DND-41 (cell line): Measurements from ENCODE around the gene MAML3.

ENCODE experiments used
- ATAC-seq: fragments of 200-7000 bp; cut with Tn5 transposase; 3 replicates; pipeline ENCODE4 v1.9.1; 2021; ENCODE audit warnings: low read depth; ENCODE audit not compliant: insufficient read depth
- DNase-seq: peaks from one replicate; pipeline ENCODE4 v3.0.0-alpha.2; 2020
- H2AFZ ChIP-seq: 2 replicates; pipeline ENCODE4 v1.6.0; 2012; ENCODE audit warnings: low read depth, low read length
- H3K27ac ChIP-seq: 2 replicates; pipeline ENCODE4 v1.5.1; 2012; ENCODE audit warnings: low read length, inconsistent platforms
- H3K27me3 ChIP-seq: fragments of 200-600 bp; sonication (generic); 2 replicates; pipeline ENCODE4 v1.6.0; 2012; ENCODE audit warnings: low read length, mild to moderate bottlenecking, inconsistent platforms; ENCODE audit not compliant: insufficient read depth, poor library complexity
- H3K36me3 ChIP-seq: 2 replicates; pipeline ENCODE4 v1.5.1; 2012; ENCODE audit warnings: low read length, inconsistent platforms; ENCODE audit not compliant: insufficient read depth
- H3K4me1 ChIP-seq: 2 replicates; pipeline ENCODE4 v1.5.1; 2012; ENCODE audit warnings: mild to moderate bottlenecking, low read length; ENCODE audit not compliant: insufficient read depth
- H3K4me2 ChIP-seq: 2 replicates; pipeline ENCODE4 v1.6.0; 2012; ENCODE audit warnings: mild to moderate bottlenecking, moderate library complexity, low read length, inconsistent platforms; ENCODE audit not compliant: insufficient read depth
- H3K4me3 ChIP-seq, 2 experiments: fragments of 200-600 bp in 1 of 2; shearing (Covaris generic) in 1 of 2; 2 replicates each; pipeline ENCODE4 v1.5.1; 2012 to 2016; ENCODE audit warnings: inconsistent platforms in 2 of 2, low read length in 2 of 2, mild to moderate bottlenecking in 2 of 2, low read depth in 1 of 2, moderate library complexity in 1 of 2
- H3K79me2 ChIP-seq: 2 replicates; pipeline ENCODE4 v1.6.0; 2012; ENCODE audit warnings: low read length, inconsistent platforms; ENCODE audit not compliant: insufficient read depth
- H3K9ac ChIP-seq: 2 replicates; pipeline ENCODE4 v1.6.0; 2012; ENCODE audit warnings: low read depth, mild to moderate bottlenecking, inconsistent platforms, low read length, moderate library complexity
- H3K9me3 ChIP-seq: 2 replicates; pipeline ENCODE4 v1.5.1; 2012; ENCODE audit warnings: low read length, moderate library complexity, mild to moderate bottlenecking, inconsistent platforms; ENCODE audit not compliant: insufficient read depth, severe bottlenecking
- H4K20me1 ChIP-seq: 2 replicates; pipeline ENCODE4 v1.6.0; 2012; ENCODE audit warnings: low read length; ENCODE audit not compliant: insufficient read depth
- CTCF ChIP-seq: IDR thresholded peaks from 2 replicates; pipeline ENCODE4 v1.5.1; 2012; ENCODE audit warnings: borderline replicate concordance, low read length, moderate library complexity, mild to moderate bottlenecking; ENCODE audit not compliant: poor library complexity, severe bottlenecking; ENCODE audit errors: extremely low read depth
- EZH2 ChIP-seq: IDR thresholded peaks from 3 replicates; pipeline ENCODE4 v1.6.1; 2012; ENCODE audit warnings: borderline replicate concordance, low read depth, mild to moderate bottlenecking, moderate library complexity, low read length, inconsistent platforms; ENCODE audit not compliant: severe bottlenecking

Gene MAML3

GRCh38 chr4:139817657-139818452, 336.1 kb downstream of the MAML3 start:
- peak overlapping the region; percentile 70 for H3K27ac ChIP-seq
- H3K4me1 ChIP-seq = peaks cover 29% of the 10 kb centered on the region

GRCh38 chr4:139816856-139817255, 337.1 kb downstream of the MAML3 start:
- Histone ChIP-seq H3K9ac (no peak overlapping the region), H3K36me3 (no peaks in the 10 kb centered on the region), H2AFZ (no peak overlapping the region), H3K4me1 (peaks cover 29% of the 10 kb centered on the region), H3K4me3 (no peak overlapping the region), H4K20me1 (no peaks in the 10 kb centered on the region), H3K27me3 (no peaks in the 10 kb centered on the region), H3K9me3 (no peaks in the 10 kb centered on the region), H3K27ac (no peak overlapping the region), H3K79me2 (no peaks in the 10 kb centered on the region), H3K4me2 (no peak overlapping the region)
- ATAC-seq = no peak
- no peak for DNase-seq
- no peak for TF ChIP-seq CTCF
- no peak for TF ChIP-seq EZH2

More at GRCh38 chr4:139817657-139818452, 336.1 kb downstream of the MAML3 start:
- Histone ChIP-seq H3K9me3 (no peaks in the 10 kb centered on the region), H3K9ac (no peak overlapping the region), H3K27me3 (no peaks in the 10 kb centered on the region), H3K36me3 (no peaks in the 10 kb centered on the region), H3K4me2 (peak overlapping the region; percentile 18; the same call in 1 of the 2 replicates), H3K4me3 (no peak overlapping the region), H3K79me2 (no peaks in the 10 kb centered on the region), H4K20me1 (no peaks in the 10 kb centered on the region), H2AFZ (no peak overlapping the region)
- DNase-seq (peak; percentile 11), ATAC-seq (peak; percentile 82)
- no peak for TF ChIP-seq CTCF
- TF ChIP-seq EZH2 = no peak

- Histone ChIP-seq H3K36me3 (no peaks in the 10 kb centered on the region), H3K4me3 (no peak overlapping the region), H3K9ac (no peak overlapping the region), H4K20me1 (no peaks in the 10 kb centered on the region), H3K9me3 (no peaks in the 10 kb centered on the region), H3K27me3 (no peaks in the 10 kb centered on the region), H2AFZ (no peak overlapping the region), H3K79me2 (no peaks in the 10 kb centered on the region), H3K4me2 (no peak overlapping the region), H3K4me1 (peaks cover 29% of the 10 kb centered on the region), H3K27ac (no peak overlapping the region)
- DNase-seq = no peak
- ATAC-seq = no peak
- TF ChIP-seq EZH2 = no peak
- TF ChIP-seq CTCF = no peak
Measured at GRCh38 chr4:139815778-139816601, 338.0 kb downstream of the MAML3 start.
